ENCODE measurements around the gene CELSR1.

DNA sequence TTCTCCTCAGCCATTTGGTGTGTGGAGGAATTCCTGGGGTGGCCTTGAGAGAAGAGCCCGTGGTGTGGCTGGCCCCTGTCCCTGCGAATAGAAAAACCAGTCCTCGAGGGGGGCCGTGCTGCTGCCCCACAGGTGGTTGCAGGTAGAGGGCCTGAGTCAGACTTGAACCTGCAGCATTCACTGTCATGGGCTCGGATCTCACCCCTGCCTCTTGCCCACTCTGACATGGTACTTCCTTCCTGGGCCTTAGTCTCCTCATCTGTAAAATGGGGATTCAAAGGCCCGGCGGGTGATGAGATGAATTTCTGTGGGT lies 182.5 kb downstream of the CELSR1 start:
- TF ChIP-seq POLR2AphosphoS5 (IDR thresholded peaks at IDR 0.05; ENCODE audit: low read depth), result no peak
- TF ChIP-seq CTCF (IDR thresholded peaks at IDR 0.05; ENCODE audit: insufficient read depth, low read length), result no peak
